H4 (cell line): ENCODE data around the gene DDI2. TPM values are rescaled to one million over a fixed set of nuclear protein-coding genes. Genes with fewer than 3 reads are reported as not detected.

Experiments used
- DNase-seq: peaks from one replicate; pipeline ENCODE4 v3.0.0-alpha.2; 2015; ENCODE audit warnings: low spot score
- total RNA-seq: library from RNA; depleted of rRNA; stranded (reverse); fragments of >200 nt; shearing (Covaris generic); gene quantifications from 2 replicates; pipeline ENCODE4 v1.2.3, GENCODE V29; 2014

DDI2 gene
- total RNA-seq, 1 experiment from 2014 or later: 4.5 TPM

DNA sequence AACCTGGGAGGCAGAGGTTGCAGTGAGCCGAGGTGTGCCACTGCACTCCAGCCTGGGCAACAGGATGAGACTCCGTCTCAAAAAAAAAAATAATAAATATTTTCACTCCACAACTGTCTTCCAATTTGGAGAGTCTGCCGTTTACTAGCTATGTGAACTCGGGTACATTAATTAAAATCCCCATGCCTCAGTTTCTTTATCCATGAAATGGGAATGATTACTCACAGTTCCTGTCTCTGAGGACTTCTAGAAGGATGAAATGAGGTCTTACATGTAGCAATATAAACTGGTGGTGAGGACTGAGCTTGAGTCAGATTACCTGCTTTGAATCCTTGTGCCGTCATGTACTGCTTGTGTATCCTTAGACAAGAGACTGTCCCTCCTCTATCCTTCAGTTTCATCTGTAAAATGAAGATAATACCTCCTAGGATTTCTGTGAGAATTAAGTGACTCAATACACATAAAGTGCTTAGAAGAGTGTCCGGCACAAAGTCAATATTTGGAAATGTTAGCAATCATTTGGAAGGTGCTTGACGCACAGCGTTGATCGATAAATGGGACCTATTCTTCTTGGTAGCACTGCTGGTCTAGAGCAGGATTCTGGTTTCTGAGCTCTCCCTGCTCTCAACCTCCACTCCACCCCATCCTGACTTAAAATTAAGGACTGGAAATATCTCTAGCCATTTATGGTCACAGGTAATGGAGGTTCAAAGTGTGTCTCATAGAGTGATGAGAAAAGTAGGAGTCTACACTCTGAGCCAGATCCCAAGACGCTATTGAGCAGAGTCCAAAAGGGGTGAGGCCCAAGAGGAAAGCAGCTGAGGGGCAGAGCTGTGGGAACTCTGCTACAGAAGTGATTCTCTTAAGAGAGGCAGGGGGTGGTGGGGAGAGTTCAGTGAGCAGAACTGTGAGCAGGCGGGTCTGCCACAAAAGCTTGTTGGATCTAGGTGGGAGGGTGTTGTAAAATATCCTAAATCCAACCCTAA, 11.6 kb upstream of the DDI2 start:
- DNase-seq: no peak

GRCh38 chr1:15609631-15610030, 7.6 kb upstream of the DDI2 start:
- DNase-seq: no peak

DNA sequence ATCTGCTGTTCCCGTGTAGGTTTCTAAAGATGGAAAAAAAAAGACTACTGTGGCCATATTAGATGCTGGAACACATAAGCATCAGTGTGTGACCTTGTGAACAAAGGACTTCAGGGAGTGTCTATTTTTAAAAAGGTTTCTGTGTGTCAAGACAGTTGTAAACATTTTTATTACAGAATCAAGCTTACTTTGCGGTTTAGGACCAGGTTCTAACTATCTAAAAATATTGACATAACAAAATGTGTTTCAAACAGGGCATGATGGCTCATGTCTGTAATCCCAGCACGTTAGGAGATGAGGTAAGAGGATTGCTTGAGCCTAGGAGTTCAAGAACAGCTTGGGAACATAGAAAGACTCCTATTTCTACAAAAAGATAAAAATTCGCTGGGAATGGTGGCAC, 7.1 kb upstream of the DDI2 start:
- no peak for DNase-seq

DNA sequence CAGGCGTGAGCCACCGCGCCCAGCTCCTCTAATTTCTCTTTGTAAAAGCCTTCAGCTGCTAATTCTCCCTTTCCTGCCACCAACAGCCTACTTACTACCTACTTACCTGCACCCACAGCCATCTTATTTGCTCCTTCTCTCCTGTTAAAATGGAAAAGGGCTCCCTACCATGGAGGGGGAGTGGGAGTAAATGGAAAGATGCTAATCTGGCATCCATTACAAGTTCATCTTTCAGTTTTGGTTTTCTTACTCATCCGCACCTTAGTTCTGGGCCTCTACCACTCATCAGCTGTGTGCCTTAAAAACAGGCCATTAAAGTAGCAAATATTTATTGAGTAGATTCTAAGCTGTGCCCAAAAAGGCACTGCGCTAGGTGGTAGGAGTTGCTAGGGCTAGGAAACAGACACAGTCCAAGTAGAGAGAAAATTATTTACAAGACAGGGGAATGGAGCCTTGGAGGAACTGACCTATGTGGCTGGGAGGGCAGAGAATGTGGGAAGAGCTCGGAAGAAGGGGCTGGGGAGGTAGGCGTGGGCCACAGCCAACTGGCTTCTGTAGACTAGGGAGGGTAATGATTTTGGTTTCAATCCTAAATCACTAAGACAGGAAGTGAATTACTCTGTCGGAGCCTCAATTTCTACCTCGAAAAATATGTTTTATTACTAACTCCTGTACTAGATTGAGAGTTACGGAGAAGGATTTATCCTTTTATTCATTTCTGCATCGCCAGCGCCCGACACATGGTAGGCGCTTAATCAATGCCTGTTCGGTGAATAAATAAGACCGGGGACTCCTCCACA, 685 bp upstream of the DDI2 start:
- DNase-seq: peak; percentile 16

GRCh38 chr1:15618077-15618654, 908 bp downstream of the DDI2 start:
- no peak for DNase-seq

- DNase-seq: no peak
These were observed 1.6 kb downstream of the DDI2 start for GRCh38 chr1:15618655-15619525.

DNA sequence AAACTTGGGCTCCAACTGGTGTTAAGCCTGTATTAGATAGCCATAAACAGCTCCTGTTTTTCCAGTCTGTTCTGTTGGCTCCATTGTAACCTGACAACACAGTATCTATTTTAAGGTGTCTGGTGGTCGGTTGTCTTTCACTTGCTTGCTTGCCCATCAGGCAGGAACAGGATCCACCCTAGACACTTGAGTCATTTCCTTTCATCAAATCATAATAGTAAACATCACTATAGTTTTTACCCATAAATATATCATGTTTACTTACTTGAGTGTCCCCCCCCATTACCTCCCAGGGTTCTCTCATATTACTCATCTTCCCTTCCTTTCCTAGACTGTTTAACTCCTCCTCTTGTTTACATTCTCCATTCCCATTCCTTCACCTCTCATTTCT, 2.9 kb downstream of the DDI2 start:
- DNase-seq: no peak

DNA sequence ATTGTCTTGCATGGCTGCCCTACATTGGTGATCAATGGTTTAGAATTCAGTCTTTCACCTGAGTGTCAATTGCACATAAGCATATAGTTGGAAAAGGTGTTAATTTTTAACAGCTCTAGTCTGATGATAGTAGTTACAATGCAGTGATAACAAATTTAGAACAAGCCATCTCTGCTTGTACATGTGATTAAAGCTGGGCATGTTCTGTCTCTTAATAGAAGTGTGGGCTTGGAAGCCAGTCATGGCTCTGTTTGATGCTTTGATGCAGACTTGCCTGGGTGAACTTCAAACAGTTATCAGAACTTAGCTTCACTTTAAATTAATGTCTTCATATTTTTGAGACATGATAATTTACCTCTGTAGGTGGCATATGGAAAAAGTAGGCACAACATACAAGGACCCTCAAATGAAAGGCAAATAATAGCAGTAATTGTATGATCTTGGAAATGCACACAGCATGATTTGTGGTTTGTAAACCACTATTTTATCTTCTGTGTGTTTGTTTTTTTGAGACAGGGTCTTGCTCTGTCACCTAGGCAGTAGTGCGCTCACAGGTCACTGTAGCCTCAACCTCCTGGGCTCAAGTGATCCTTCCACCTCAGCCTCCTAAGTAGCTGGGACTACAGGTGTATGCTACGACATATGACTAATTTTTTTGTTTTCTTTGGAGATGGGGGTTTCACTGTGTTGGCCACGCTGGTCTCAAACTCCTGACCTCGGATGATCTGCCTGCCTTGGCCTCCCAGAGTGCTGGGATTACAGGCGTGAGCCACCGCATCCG, 3.8 kb downstream of the DDI2 start:
- no peak for DNase-seq

GRCh38 chr1:15621975-15622374, 4.7 kb downstream of the DDI2 start:
- no peak for DNase-seq

GRCh38 chr1:15622712-15623373, 5.6 kb downstream of the DDI2 start:
- no peak for DNase-seq

GRCh38 chr1:15623435-15623834, 6.2 kb downstream of the DDI2 start:
- DNase-seq: no peak

GRCh38 chr1:15624133-15624714, 7.0 kb downstream of the DDI2 start:
- DNase-seq: no peak

DNA sequence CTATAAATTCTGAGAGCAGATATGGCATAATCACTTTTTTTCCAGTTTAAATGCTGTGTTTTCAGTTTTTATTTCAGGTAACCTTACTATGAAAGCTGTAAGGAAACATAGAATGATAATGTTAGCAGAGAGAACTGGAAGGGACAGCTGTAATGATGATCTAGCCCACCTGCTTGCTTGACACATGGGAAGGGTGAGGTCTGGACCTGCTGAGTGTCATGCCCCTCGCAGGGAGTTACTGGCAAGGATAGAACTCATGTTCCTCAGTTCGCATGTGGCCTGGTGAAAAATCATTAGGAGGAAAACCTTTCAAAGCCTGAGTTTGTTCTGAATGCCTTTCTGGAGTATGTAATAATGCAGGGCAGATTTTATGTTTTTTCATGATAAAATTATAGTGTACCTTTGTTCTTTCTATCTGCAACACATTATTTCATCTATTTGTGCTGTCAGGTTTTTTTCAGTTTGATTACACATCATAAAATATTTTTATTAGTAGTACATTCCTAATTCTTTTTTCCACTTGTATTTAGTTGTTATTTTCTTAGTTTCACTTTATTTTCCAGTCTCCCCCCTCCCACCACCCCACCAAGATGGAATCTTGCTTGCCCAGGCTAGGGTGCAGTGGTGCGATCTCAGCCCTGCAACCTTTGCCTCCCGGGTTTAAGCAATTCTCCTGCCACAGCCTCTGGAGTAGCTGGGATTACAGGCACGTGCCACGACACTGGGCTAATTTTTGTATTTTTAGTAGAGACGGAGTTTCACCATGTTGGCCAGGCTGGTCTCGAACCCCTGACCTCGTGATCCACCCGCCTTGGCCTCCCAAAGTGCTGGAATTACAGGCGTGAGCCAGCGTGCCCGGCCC, 8.0 kb downstream of the DDI2 start:
- no peak for DNase-seq

- DNase-seq: no peak
These were observed 9.2 kb downstream of the DDI2 start for GRCh38 chr1:15626269-15626950.

GRCh38 chr1:15627343-15627988, 10.2 kb downstream of the DDI2 start:
- no peak for DNase-seq

GRCh38 chr1:15628003-15628402, 10.7 kb downstream of the DDI2 start:
- no peak for DNase-seq

- DNase-seq: no peak
These were observed 16.6 kb downstream of the DDI2 start for GRCh38 chr1:15633756-15634420.
